ENCODE measurements around the gene LIX1L. TPM values are rescaled to one million over a fixed set of nuclear protein-coding genes. Genes with fewer than 3 reads are reported as not detected.

The LIX1L gene
- total RNA-seq, 1 experiment from 2014 or later, result 0.82 TPM

GRCh38 chr1:145987926-145988325 lies 30.1 kb upstream of the LIX1L start:
- Histone ChIP-seq H3K4me3 (ENCODE audit: low read depth, low read length) (no peak overlapping the region), H3K4me1 (peaks cover 22% of the 10 kb centered on the region), H3K36me3 (ENCODE audit: control insufficient read depth, insufficient read depth, low read length) (peaks cover 3% of the 10 kb centered on the region; the same call in 1 of the 2 replicates), H3K27me3 (replicated peaks; ENCODE audit: control insufficient read depth, insufficient read depth, low read length) (no peaks in the 10 kb centered on the region), H3K9me3 (no peaks in the 10 kb centered on the region)
- peaks cover 10% of the 10 kb centered on the region for H3K36me3 Mint-ChIP-seq (ENCODE audit: insufficient read depth, unreplicated experiment)
- DNase-seq, result no peak
- no peaks in the 10 kb centered on the region for H3K9me3 Mint-ChIP-seq (ENCODE audit: unreplicated experiment)
- BruUV-seq (replicated peaks), result no TSS peak
- peaks cover 21% of the 10 kb centered on the region for H3K4me1 Mint-ChIP-seq (ENCODE audit: low read depth, unreplicated experiment)
- no peaks in the 10 kb centered on the region for H3K27me3 Mint-ChIP-seq (ENCODE audit: insufficient read depth, unreplicated experiment)
- POLR2A ChIA-PET, result no interaction called here
- CTCF ChIA-PET, result no interaction called here
- TF ChIP-seq, protein P1, sequence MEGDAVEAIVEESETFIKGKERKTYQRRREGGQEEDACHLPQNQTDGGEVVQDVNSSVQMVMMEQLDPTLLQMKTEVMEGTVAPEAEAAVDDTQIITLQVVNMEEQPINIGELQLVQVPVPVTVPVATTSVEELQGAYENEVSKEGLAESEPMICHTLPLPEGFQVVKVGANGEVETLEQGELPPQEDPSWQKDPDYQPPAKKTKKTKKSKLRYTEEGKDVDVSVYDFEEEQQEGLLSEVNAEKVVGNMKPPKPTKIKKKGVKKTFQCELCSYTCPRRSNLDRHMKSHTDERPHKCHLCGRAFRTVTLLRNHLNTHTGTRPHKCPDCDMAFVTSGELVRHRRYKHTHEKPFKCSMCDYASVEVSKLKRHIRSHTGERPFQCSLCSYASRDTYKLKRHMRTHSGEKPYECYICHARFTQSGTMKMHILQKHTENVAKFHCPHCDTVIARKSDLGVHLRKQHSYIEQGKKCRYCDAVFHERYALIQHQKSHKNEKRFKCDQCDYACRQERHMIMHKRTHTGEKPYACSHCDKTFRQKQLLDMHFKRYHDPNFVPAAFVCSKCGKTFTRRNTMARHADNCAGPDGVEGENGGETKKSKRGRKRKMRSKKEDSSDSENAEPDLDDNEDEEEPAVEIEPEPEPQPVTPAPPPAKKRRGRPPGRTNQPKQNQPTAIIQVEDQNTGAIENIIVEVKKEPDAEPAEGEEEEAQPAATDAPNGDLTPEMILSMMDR (IDR thresholded peaks at IDR 0.05; ENCODE audit: insufficient read depth in 1 of 2, low read depth in 1 of 2, low read length in 1 of 2, severe bottlenecking in 1 of 2, unreplicated experiment in 1 of 2), result no peak
- intact Hi-C loops (cut with micrococcal nuclease; ENCODE audit: unreplicated experiment), result no loop called here
- no peak overlapping the region for H3K4me3 Mint-ChIP-seq (ENCODE audit: unreplicated experiment)
- no peak overlapping the region for H3K27ac Mint-ChIP-seq (ENCODE audit: unreplicated experiment)

GRCh38 chr1:145986551-145986950 lies 28.7 kb upstream of the LIX1L start:
- Histone ChIP-seq H3K4me3 (ENCODE audit: low read depth, low read length) (no peak overlapping the region), H3K4me1 (peaks cover 22% of the 10 kb centered on the region), H3K36me3 (ENCODE audit: control insufficient read depth, insufficient read depth, low read length) (no peaks in the 10 kb centered on the region), H3K9me3 (no peaks in the 10 kb centered on the region), H3K27me3 (replicated peaks; ENCODE audit: control insufficient read depth, insufficient read depth, low read length) (no peaks in the 10 kb centered on the region)
- TF ChIP-seq, protein P1 (IDR thresholded peaks at IDR 0.05; ENCODE audit: insufficient read depth in 1 of 2, low read depth in 1 of 2, low read length in 1 of 2, severe bottlenecking in 1 of 2, unreplicated experiment in 1 of 2), result no peak
- no peaks in the 10 kb centered on the region for H3K9me3 Mint-ChIP-seq (ENCODE audit: unreplicated experiment)
- H3K27ac Mint-ChIP-seq (ENCODE audit: unreplicated experiment), result peak overlapping the region; percentile 32
- intact Hi-C loops (cut with micrococcal nuclease; ENCODE audit: unreplicated experiment), result no loop called here
- CTCF ChIA-PET, result no interaction called here
- POLR2A ChIA-PET, result no interaction called here
- no TSS peak for BruUV-seq (replicated peaks)
- H3K27me3 Mint-ChIP-seq (ENCODE audit: insufficient read depth, unreplicated experiment), result no peaks in the 10 kb centered on the region
- DNase-seq, result no peak
- H3K4me3 Mint-ChIP-seq (ENCODE audit: unreplicated experiment), result no peak overlapping the region
- peaks cover 21% of the 10 kb centered on the region for H3K4me1 Mint-ChIP-seq (ENCODE audit: low read depth, unreplicated experiment)
- H3K36me3 Mint-ChIP-seq (ENCODE audit: insufficient read depth, unreplicated experiment), result no peaks in the 10 kb centered on the region

DNA sequence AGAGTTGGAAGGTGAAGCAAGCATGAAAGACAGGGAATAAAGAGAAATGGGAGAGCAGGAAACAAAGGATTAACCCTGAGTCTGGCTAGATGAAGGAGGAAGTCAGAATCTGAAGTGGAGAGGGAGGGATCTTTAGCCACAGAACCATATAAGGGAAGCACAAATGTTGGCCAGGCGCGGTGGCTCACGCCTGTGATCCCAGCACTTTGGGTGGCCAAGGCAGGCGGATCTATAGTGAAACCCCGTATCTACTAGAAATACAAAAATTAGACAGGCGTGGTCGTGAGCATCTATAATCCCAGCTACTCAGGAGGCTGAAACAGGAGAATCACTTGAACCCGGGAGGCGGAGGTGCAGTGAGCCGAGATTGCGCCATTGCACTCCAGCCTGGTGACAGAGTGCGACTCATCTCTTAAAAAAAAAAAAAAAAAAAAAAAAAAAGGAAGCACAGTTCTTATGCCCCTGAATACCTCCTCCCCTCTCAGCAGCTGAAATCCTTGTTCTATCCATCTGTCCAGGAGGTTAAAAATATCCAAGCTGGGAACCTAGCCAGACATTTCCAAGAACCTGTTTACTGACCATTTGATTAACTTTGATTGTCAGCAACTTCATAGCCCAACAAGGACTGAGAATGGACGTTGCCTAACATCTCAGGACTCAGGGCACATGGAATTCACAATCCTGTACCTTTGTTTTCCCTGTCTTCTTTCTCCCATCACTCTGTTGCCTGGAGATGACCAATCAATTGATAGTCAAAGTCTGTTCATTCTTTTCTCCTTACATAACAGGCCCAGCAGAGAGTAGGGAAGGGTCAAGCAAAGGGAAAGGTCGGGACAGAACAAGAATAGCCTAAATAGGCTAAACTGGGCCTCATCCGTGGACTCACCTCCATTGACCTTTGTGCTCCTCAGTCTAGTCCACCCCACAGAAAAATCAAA lies 28.0 kb upstream of the LIX1L start:
- peaks cover 21% of the 10 kb centered on the region for H3K4me1 Mint-ChIP-seq (ENCODE audit: low read depth, unreplicated experiment)
- CTCF ChIA-PET, result no interaction called here
- no TSS peak for BruUV-seq (replicated peaks)
- no peaks in the 10 kb centered on the region for H3K36me3 Mint-ChIP-seq (ENCODE audit: insufficient read depth, unreplicated experiment)
- TF ChIP-seq, protein P1 (IDR thresholded peaks at IDR 0.05; ENCODE audit: insufficient read depth in 1 of 2, low read depth in 1 of 2, low read length in 1 of 2, severe bottlenecking in 1 of 2, unreplicated experiment in 1 of 2), result no peak
- intact Hi-C loops (cut with micrococcal nuclease; ENCODE audit: unreplicated experiment), result no loop called here
- H3K27me3 ChIP-seq (replicated peaks; ENCODE audit: control insufficient read depth, insufficient read depth, low read length), result no peaks in the 10 kb centered on the region
- no peaks in the 10 kb centered on the region for H3K9me3 ChIP-seq
- no peaks in the 10 kb centered on the region for H3K36me3 ChIP-seq (ENCODE audit: control insufficient read depth, insufficient read depth, low read length)
- DNase-seq, result peak in 1 of 2 experiments; percentile 11
- peaks cover 21% of the 10 kb centered on the region for H3K4me1 ChIP-seq
- POLR2A ChIA-PET, result no interaction called here
- H3K27me3 Mint-ChIP-seq (ENCODE audit: insufficient read depth, unreplicated experiment), result no peaks in the 10 kb centered on the region
- peak overlapping the region; percentile 58 for H3K27ac Mint-ChIP-seq (ENCODE audit: unreplicated experiment)
- H3K4me3 Mint-ChIP-seq (ENCODE audit: unreplicated experiment), result no peak overlapping the region
- H3K9me3 Mint-ChIP-seq (ENCODE audit: unreplicated experiment), result no peaks in the 10 kb centered on the region
- H3K4me3 ChIP-seq (ENCODE audit: low read depth, low read length), result no peak overlapping the region

Data from Caco-2 (cell line).